Ishikawa (cell line): ENCODE data around the gene SCYGR4.

Experiments used
- CEBPB ChIP-seq: IDR thresholded peaks from 2 replicates; pipeline ENCODE4 v1.6.1; 2012
- EGR1 ChIP-seq: IDR thresholded peaks from 2 replicates; pipeline ENCODE4 v1.6.1; 2012
- EP300 ChIP-seq: IDR thresholded peaks from 2 replicates; pipeline ENCODE4 v1.6.1; 2012; ENCODE audit warnings: borderline replicate concordance
- NFIC ChIP-seq: IDR thresholded peaks from 2 replicates; pipeline ENCODE4 v1.6.1; 2012
- TCF12 ChIP-seq: IDR thresholded peaks from 2 replicates; pipeline ENCODE4 v1.6.1; 2012; ENCODE audit warnings: low read depth
- TEAD4 ChIP-seq: IDR thresholded peaks from 2 replicates; pipeline ENCODE4 v1.6.1; 2012
- ZBTB7A ChIP-seq: IDR thresholded peaks from 2 replicates; pipeline ENCODE4 v1.6.1; 2012; ENCODE audit warnings: low read depth
- TF ChIP-seq, protein P1 (sequence below): IDR thresholded peaks from 2 replicates; pipeline ENCODE4 v1.6.1; 2012
- TF ChIP-seq, protein P2 (sequence below): IDR thresholded peaks from 2 replicates; pipeline ENCODE4 v1.6.1; 2012
- TF ChIP-seq, protein P3 (sequence below): IDR thresholded peaks from 2 replicates; pipeline ENCODE4 v1.6.1; 2012; ENCODE audit warnings: low read depth, mild to moderate bottlenecking

DNA sequence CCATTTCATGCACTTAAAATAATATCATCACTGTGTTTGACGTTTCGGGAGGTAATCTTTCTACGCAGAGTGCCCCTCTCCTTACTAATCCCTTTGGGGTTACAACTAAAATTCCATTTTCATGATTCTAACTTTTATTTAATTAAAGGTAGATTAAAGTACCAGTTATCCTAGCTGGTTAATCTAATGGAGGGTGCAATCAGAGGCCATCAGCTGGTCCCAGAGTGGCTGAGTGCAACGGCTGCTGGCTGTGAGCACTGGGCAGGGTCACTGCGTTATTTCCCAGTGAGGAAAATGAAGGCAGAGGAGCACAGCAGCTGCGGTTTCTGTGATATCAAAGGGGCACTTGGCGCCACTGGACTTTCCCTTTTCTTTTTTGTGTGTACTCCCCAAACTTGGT is 12.1 kb downstream of the SCYGR4 start:
- TF ChIP-seq TEAD4 (no peak), NFIC (no peak), TCF12 (no peak), EP300 (no peak), CEBPB (no peak), ZBTB7A (no peak), EGR1 (no peak)
- TF ChIP-seq, protein P1, sequence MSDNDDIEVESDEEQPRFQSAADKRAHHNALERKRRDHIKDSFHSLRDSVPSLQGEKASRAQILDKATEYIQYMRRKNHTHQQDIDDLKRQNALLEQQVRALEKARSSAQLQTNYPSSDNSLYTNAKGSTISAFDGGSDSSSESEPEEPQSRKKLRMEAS = no peak
- TF ChIP-seq, protein P2, sequence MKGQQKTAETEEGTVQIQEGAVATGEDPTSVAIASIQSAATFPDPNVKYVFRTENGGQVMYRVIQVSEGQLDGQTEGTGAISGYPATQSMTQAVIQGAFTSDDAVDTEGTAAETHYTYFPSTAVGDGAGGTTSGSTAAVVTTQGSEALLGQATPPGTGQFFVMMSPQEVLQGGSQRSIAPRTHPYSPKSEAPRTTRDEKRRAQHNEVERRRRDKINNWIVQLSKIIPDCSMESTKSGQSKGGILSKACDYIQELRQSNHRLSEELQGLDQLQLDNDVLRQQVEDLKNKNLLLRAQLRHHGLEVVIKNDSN = no peak
- TF ChIP-seq, protein P3, sequence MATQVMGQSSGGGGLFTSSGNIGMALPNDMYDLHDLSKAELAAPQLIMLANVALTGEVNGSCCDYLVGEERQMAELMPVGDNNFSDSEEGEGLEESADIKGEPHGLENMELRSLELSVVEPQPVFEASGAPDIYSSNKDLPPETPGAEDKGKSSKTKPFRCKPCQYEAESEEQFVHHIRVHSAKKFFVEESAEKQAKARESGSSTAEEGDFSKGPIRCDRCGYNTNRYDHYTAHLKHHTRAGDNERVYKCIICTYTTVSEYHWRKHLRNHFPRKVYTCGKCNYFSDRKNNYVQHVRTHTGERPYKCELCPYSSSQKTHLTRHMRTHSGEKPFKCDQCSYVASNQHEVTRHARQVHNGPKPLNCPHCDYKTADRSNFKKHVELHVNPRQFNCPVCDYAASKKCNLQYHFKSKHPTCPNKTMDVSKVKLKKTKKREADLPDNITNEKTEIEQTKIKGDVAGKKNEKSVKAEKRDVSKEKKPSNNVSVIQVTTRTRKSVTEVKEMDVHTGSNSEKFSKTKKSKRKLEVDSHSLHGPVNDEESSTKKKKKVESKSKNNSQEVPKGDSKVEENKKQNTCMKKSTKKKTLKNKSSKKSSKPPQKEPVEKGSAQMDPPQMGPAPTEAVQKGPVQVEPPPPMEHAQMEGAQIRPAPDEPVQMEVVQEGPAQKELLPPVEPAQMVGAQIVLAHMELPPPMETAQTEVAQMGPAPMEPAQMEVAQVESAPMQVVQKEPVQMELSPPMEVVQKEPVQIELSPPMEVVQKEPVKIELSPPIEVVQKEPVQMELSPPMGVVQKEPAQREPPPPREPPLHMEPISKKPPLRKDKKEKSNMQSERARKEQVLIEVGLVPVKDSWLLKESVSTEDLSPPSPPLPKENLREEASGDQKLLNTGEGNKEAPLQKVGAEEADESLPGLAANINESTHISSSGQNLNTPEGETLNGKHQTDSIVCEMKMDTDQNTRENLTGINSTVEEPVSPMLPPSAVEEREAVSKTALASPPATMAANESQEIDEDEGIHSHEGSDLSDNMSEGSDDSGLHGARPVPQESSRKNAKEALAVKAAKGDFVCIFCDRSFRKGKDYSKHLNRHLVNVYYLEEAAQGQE = no peak
